Activated T-cell treated with anti-CD3 and anti-CD28 coated beads, Interleukin-2, amount 50 U/mL, for 72 hours (primary cell): ENCODE results near the gene PRKAR1B. TPM values are rescaled to one million over a fixed set of nuclear protein-coding genes. Genes with fewer than 3 reads are reported as not detected.
A peak's percentile ranks its signal among the peaks of the same experiment; 100 is the strongest.

Source experiments
- ATAC-seq, 2 donors: fragments of 150-1000 bp; cut with Tn5 transposase; replicated peaks in 1 of 2; 2 replicates each; pipeline ENCODE4 v1.10.0; 2021; ENCODE audit warnings: moderate library complexity in 2 of 2, mild to moderate bottlenecking in 1 of 2
- DNase-seq, 2 donors: peaks; one replicate each; pipeline ENCODE4 v3.0.0; 2021 to 2022; ENCODE audit warnings: mixed read lengths in 1 of 2
- H3K27ac Mint-ChIP-seq: one replicate; pipeline ENCODE4 v1.8.0; 2022; ENCODE audit warnings: mild to moderate bottlenecking, moderate library complexity, mixed read lengths
- H3K27me3 Mint-ChIP-seq: one replicate; pipeline ENCODE4 v1.8.0; 2022; ENCODE audit warnings: low read depth, mixed read lengths
- H3K36me3 Mint-ChIP-seq, 2 donors: one replicate each; pipeline ENCODE4 v1.8.0; 2022; ENCODE audit warnings: mixed read lengths in 2 of 2, mild to moderate bottlenecking in 1 of 2; ENCODE audit not compliant: insufficient read depth in 2 of 2
- H3K4me1 Mint-ChIP-seq: one replicate; pipeline ENCODE4 v1.8.0; 2022; ENCODE audit warnings: low read depth, mixed read lengths
- H3K4me3 Mint-ChIP-seq, 2 donors: one replicate each; pipeline ENCODE4 v1.8.0; 2022; ENCODE audit warnings: mild to moderate bottlenecking in 2 of 2, mixed read lengths in 2 of 2, moderate library complexity in 2 of 2
- H3K9me3 Mint-ChIP-seq, 2 donors: one replicate each; pipeline ENCODE4 v1.8.0; 2022; ENCODE audit warnings: mixed read lengths in 2 of 2
- total RNA-seq, 2 donors: library from RNA; stranded (reverse); gene quantifications; one replicate each; pipeline ENCODE4 v1.2.3, GENCODE V29; 2022

The PRKAR1B gene
- total RNA-seq = 10 to 100 TPM; 33.6 to 43.5 TPM

GRCh38 chr7:727104-727805, at the start of gene PRKAR1B:
TSS of gene PRKAR1B (minus strand) at chr7:727281. CDS start at chr7:711505, 15,776 bp downstream.
- H3K4me1 Mint-ChIP-seq = peaks cover 33% of the 10 kb centered on the region

GRCh38 chr7:776381-776780, 49.3 kb upstream of the PRKAR1B start:
- H3K36me3 Mint-ChIP-seq = peaks cover 3 to 9% of the 10 kb centered on the region in 2 donors
- no peak overlapping the region for H3K4me3 Mint-ChIP-seq
- H3K27ac Mint-ChIP-seq = no peak overlapping the region
- DNase-seq = no peak
- ATAC-seq = no peak
- H3K4me1 Mint-ChIP-seq = no peaks in the 10 kb centered on the region
- no peaks in the 10 kb centered on the region for H3K27me3 Mint-ChIP-seq
- no peaks in the 10 kb centered on the region for H3K9me3 Mint-ChIP-seq

More at GRCh38 chr7:727104-727805, at the start of gene PRKAR1B:
- Mint-ChIP-seq H3K36me3 (peaks cover 21% of the 10 kb centered on the region in 2 donors), H3K4me3 (peak within 1 kb of the TSS; percentile 84 to 89), H3K27me3 (no peaks in the 10 kb centered on the region), H3K27ac (peak within 1 kb of the TSS; percentile 62), H3K9me3 (no peaks in the 10 kb centered on the region)
- peak; percentile 17 to 42 for DNase-seq
- peak; percentile 56 to 60 for ATAC-seq

GRCh38 chr7:774161-775109, 47.4 kb upstream of the PRKAR1B start:
- no peaks in the 10 kb centered on the region for H3K4me1 Mint-ChIP-seq
- H3K9me3 Mint-ChIP-seq = no peaks in the 10 kb centered on the region
- peaks cover 3 to 5% of the 10 kb centered on the region in 2 donors for H3K36me3 Mint-ChIP-seq
- H3K27ac Mint-ChIP-seq = no peak overlapping the region
- H3K27me3 Mint-ChIP-seq = no peaks in the 10 kb centered on the region
- ATAC-seq (peak; percentile 63 to 70), DNase-seq (peak; percentile 60 to 80)
- no peak overlapping the region for H3K4me3 Mint-ChIP-seq

GRCh38 chr7:773622-773915, 46.5 kb upstream of the PRKAR1B start:
- DNase-seq = no peak
- no peaks in the 10 kb centered on the region for H3K4me1 Mint-ChIP-seq
- no peaks in the 10 kb centered on the region for H3K9me3 Mint-ChIP-seq
- peaks cover 3 to 5% of the 10 kb centered on the region in 2 donors for H3K36me3 Mint-ChIP-seq
- H3K27ac Mint-ChIP-seq = no peak overlapping the region
- no peak overlapping the region for H3K4me3 Mint-ChIP-seq
- no peaks in the 10 kb centered on the region for H3K27me3 Mint-ChIP-seq
- no peak for ATAC-seq

GRCh38 chr7:772861-773621, 46.0 kb upstream of the PRKAR1B start:
- Mint-ChIP-seq H3K4me1 (no peaks in the 10 kb centered on the region), H3K4me3 (no peak overlapping the region), H3K27ac (no peak overlapping the region), H3K27me3 (no peaks in the 10 kb centered on the region), H3K9me3 (no peaks in the 10 kb centered on the region), H3K36me3 (peaks cover 3 to 5% of the 10 kb centered on the region in 2 donors)
- DNase-seq (no peak), ATAC-seq (no peak)

- no peak overlapping the region for H3K4me3 Mint-ChIP-seq
- peaks cover 3 to 5% of the 10 kb centered on the region in 2 donors for H3K36me3 Mint-ChIP-seq
- no peaks in the 10 kb centered on the region for H3K4me1 Mint-ChIP-seq
- H3K27ac Mint-ChIP-seq = no peak overlapping the region
- DNase-seq (no peak), ATAC-seq (no peak)
- no peaks in the 10 kb centered on the region for H3K27me3 Mint-ChIP-seq
- no peaks in the 10 kb centered on the region for H3K9me3 Mint-ChIP-seq
Observed at GRCh38 chr7:772392-772791, 45.3 kb upstream of the PRKAR1B start.

GRCh38 chr7:772005-772294, 44.9 kb upstream of the PRKAR1B start:
- peaks cover 3 to 4% of the 10 kb centered on the region in 2 donors for H3K36me3 Mint-ChIP-seq

GRCh38 chr7:771234-772004, 44.3 kb upstream of the PRKAR1B start:
- H3K9me3 Mint-ChIP-seq = no peaks in the 10 kb centered on the region
- ATAC-seq = no peak
- peak overlapping the region; percentile 33 for H3K27ac Mint-ChIP-seq
- DNase-seq = no peak
- no peaks in the 10 kb centered on the region for H3K27me3 Mint-ChIP-seq
- H3K36me3 Mint-ChIP-seq = peaks cover 3 to 4% of the 10 kb centered on the region in 2 donors
- H3K4me1 Mint-ChIP-seq = no peaks in the 10 kb centered on the region
- H3K4me3 Mint-ChIP-seq = no peak overlapping the region

More at GRCh38 chr7:772005-772294, 44.9 kb upstream of the PRKAR1B start:
- ATAC-seq (no peak), DNase-seq (no peak)
- no peak overlapping the region for H3K4me3 Mint-ChIP-seq
- H3K4me1 Mint-ChIP-seq = no peaks in the 10 kb centered on the region
- H3K9me3 Mint-ChIP-seq = no peaks in the 10 kb centered on the region
- H3K27me3 Mint-ChIP-seq = no peaks in the 10 kb centered on the region
- peak overlapping the region; percentile 33 for H3K27ac Mint-ChIP-seq

GRCh38 chr7:770741-771166, 43.7 kb upstream of the PRKAR1B start:
- ATAC-seq (no peak), DNase-seq (no peak)
- no peaks in the 10 kb centered on the region for H3K27me3 Mint-ChIP-seq
- no peaks in the 10 kb centered on the region for H3K9me3 Mint-ChIP-seq
- H3K4me1 Mint-ChIP-seq = no peaks in the 10 kb centered on the region
- H3K36me3 Mint-ChIP-seq = peaks cover 3 to 4% of the 10 kb centered on the region in 2 donors
- H3K27ac Mint-ChIP-seq = no peak overlapping the region
- no peak overlapping the region for H3K4me3 Mint-ChIP-seq

- Mint-ChIP-seq H3K4me3 (no peak overlapping the region), H3K27ac (no peak overlapping the region), H3K27me3 (no peaks in the 10 kb centered on the region), H3K4me1 (no peaks in the 10 kb centered on the region), H3K9me3 (no peaks in the 10 kb centered on the region), H3K36me3 (peaks cover 0 to 4% of the 10 kb centered on the region in 2 donors)
- no peak for ATAC-seq
- DNase-seq = no peak
Observed at GRCh38 chr7:770336-770735, 43.3 kb upstream of the PRKAR1B start.

- H3K27me3 Mint-ChIP-seq = no peaks in the 10 kb centered on the region
- no peak overlapping the region for H3K27ac Mint-ChIP-seq
- H3K4me1 Mint-ChIP-seq = no peaks in the 10 kb centered on the region
- DNase-seq (no peak), ATAC-seq (no peak)
- no peaks in the 10 kb centered on the region for H3K9me3 Mint-ChIP-seq
- peaks cover 0 to 4% of the 10 kb centered on the region in 2 donors for H3K36me3 Mint-ChIP-seq
- no peak overlapping the region for H3K4me3 Mint-ChIP-seq
Observed at GRCh38 chr7:768881-769504, 41.9 kb upstream of the PRKAR1B start.
